HUES64 (cell line): ENCODE results near the gene FAM20A.

ENCODE experiments used
- H3K27ac ChIP-seq: 2 replicates; pipeline ENCODE4 v1.7.0; 2013; ENCODE audit warnings: low read depth, low read length, inconsistent platforms
- H3K27me3 ChIP-seq: 2 replicates; pipeline ENCODE4 v1.6.1; 2013; ENCODE audit warnings: mild to moderate bottlenecking, low read length; ENCODE audit not compliant: insufficient read depth
- H3K36me3 ChIP-seq: 2 replicates; pipeline ENCODE4 v1.6.1; 2013; ENCODE audit warnings: mild to moderate bottlenecking, low read length; ENCODE audit not compliant: insufficient read depth
- H3K4me1 ChIP-seq: 2 replicates; pipeline ENCODE4 v1.6.1; 2013; ENCODE audit warnings: mild to moderate bottlenecking, low read length, moderate library complexity; ENCODE audit not compliant: insufficient read depth
- H3K4me3 ChIP-seq: 2 replicates; pipeline ENCODE4 v1.5.1; 2013; ENCODE audit warnings: mild to moderate bottlenecking, low read length, moderate library complexity
- H3K9ac ChIP-seq: 2 replicates; pipeline ENCODE4 v1.6.1; 2013; ENCODE audit warnings: mild to moderate bottlenecking, low read depth, low read length
- H3K9me3 ChIP-seq: 2 replicates; pipeline ENCODE4 v1.6.1; 2013; ENCODE audit warnings: low read depth, low read length; ENCODE audit not compliant: insufficient read depth
- WGBS: fragments of 150-250, 120-280 bp; methylation state at CpG from one replicate; pipeline ENCODE4 v1.1.7; 2013; ENCODE audit warnings: missing lambda C conversion rate; 5-methylcytosine and 5-hydroxymethylcytosine counted together

FAM20A gene

GRCh38 chr17:68516732-68517131, 84.4 kb downstream of the FAM20A start:
- Histone ChIP-seq H3K4me3 (no peak overlapping the region), H3K36me3 (peaks cover 67% of the 10 kb centered on the region), H3K4me1 (peaks cover 18% of the 10 kb centered on the region), H3K27me3 (no peaks in the 10 kb centered on the region), H3K9ac (no peak overlapping the region), H3K27ac (no peak overlapping the region), H3K9me3 (peaks cover 23% of the 10 kb centered on the region)
- 97% methylated on average over 1 of the region's 1 CpG for WGBS

DNA sequence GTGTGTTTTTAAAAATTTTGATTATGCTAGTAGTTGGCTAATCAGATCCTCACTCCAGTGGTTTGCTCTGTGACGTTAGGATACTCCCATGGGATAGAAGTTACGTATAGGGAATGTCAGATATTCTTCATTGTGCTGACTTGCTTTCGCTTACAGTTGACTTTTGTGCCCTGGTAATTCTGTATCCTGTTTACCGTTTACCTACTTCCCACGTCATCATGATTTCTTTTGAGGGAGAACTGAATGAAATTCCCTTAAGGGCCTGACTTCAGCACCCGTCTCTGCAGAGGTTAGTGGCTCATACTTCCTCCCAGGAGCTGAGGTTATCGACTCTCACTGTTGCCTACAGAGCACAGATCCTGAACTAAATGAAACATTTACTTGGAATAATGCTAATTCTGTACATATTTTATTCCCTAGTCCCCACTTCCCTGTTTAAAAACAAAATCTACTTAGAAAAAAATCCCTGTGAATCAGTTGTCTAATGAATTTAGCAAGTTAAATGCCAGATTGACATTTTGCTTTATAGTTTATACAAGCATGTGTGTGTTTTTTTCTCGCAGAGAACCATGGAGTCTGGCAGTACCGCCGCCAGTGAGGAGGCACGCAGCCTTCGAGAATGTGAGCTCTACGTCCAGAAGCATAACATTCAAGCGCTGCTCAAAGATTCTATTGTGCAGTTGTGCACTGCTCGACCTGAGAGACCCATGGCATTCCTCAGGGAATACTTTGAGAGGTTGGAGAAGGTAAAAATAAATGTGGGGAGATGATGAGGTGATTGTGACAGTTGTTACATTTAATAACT, 86.1 kb downstream of the FAM20A start:
- Histone ChIP-seq H3K4me1 (peaks cover 24% of the 10 kb centered on the region), H3K4me3 (peak overlapping the region; percentile 85), H3K36me3 (peaks cover 55% of the 10 kb centered on the region), H3K9ac (no peak overlapping the region), H3K9me3 (peaks cover 23% of the 10 kb centered on the region), H3K27me3 (no peaks in the 10 kb centered on the region), H3K27ac (no peak overlapping the region)
- WGBS = 89% methylated on average over 15 of the region's 15 CpGs

GRCh38 chr17:68513932-68514331, 87.2 kb downstream of the FAM20A start:
- Histone ChIP-seq H3K27ac (no peak overlapping the region), H3K9me3 (peaks cover 23% of the 10 kb centered on the region), H3K4me3 (peak overlapping the region; percentile 85), H3K36me3 (peaks cover 44% of the 10 kb centered on the region), H3K4me1 (peaks cover 24% of the 10 kb centered on the region), H3K9ac (peak overlapping the region; percentile 22; the same call in 1 of the 2 replicates), H3K27me3 (no peaks in the 10 kb centered on the region)
- 39% methylated on average over 3 of the region's 3 CpGs for WGBS

- peak overlapping the region; percentile 85 for H3K4me3 ChIP-seq
- peaks cover 35% of the 10 kb centered on the region for H3K36me3 ChIP-seq
- WGBS = under 1% methylated on average over 20 of the region's 20 CpGs
- H3K27me3 ChIP-seq = no peaks in the 10 kb centered on the region
- H3K27ac ChIP-seq = peak overlapping the region; percentile 99
- H3K9ac ChIP-seq = peak overlapping the region; percentile 90
- H3K4me1 ChIP-seq = peaks cover 24% of the 10 kb centered on the region
- H3K9me3 ChIP-seq = peaks cover 19% of the 10 kb centered on the region
Observed at GRCh38 chr17:68512960-68513474, 88.2 kb downstream of the FAM20A start.

DNA sequence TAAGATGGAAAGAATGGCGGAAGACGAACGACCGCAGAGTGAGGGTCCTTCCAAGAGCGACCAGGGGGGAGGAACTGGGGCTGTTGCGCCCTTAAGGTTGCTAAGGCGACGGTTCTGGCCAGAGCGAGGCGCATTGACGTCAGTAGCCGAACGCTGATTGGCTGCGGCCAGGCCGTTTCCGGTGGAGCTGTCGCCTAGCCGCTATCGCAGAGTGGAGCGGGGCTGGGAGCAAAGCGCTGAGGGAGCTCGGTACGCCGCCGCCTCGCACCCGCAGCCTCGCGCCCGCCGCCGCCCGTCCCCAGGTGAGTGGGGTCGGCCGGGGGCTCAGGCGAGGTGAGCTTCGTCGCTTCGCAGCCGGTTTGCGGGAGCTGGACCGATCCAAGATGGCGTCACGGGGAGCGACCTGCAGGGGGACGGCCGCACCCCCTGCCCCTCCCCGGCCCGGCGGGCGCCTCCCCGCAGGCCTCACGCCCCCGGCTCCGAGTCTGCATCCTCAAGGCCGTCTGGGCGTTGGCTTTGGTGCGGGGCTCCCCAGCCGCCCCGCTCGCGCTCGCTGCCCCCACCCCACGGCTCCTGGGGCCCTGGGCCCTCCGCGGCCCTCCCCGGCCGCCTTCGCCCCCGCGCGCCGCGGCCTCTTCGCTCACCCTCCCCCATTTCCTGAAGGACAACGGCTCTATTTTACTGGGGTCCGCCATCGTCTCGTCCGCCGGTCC, 88.8 kb downstream of the FAM20A start, which contains the start of gene PRKAR1A:
Gene PRKAR1A, plus strand, starts transcription at position 184 of the 713 bp plus-strand sequence. CDS start 2,970 bp downstream, outside the sequence.
- peak within 1 kb of the TSS; percentile 99 for H3K27ac ChIP-seq

DNA sequence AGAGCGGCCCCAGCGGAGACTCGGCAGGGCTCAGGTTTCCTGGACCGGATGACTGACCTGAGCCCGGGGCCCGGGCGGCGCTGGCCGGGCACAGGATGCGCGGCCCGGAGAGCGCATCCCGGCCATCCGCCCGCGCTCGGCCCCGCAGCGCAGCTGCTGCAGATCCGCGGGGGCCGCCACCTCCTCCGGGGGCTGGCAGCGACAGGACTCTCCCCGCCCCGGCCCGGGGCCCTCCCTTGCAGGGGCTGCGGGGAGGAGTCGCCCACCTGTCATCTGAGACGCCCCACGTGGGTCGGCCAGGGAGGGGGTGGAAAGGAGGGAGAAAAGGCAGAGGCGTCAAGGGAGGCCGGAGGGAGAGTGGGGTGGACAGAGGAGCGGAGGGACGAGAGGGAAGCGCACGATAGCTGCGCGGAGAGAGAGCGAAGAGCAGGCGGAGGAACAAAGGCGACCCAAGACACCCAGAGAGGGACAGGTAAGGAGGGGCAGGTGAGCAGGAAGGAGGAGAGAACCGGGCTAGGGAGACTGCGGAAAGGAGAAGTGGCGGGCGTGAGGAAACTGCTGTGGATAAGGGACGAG, 89.4 kb downstream of the FAM20A start:
- under 1% methylated on average over 48 of the region's 49 CpGs for WGBS

More for the DNA sequence above, 88.8 kb downstream of the FAM20A start, which contains the start of gene PRKAR1A:
- Histone ChIP-seq H3K4me1 (peaks cover 24% of the 10 kb centered on the region), H3K9me3 (peaks cover 12% of the 10 kb centered on the region), H3K9ac (peak within 1 kb of the TSS; percentile 90), H3K36me3 (peaks cover 29% of the 10 kb centered on the region), H3K27me3 (no peaks in the 10 kb centered on the region), H3K4me3 (peak within 1 kb of the TSS; percentile 85)
- WGBS = under 1% methylated on average over 81 of the region's 81 CpGs

GRCh38 chr17:68511254-68511670, 89.9 kb downstream of the FAM20A start:
- Histone ChIP-seq H3K9ac (peak overlapping the region; percentile 90), H3K36me3 (peaks cover 17% of the 10 kb centered on the region), H3K27ac (peak overlapping the region; percentile 99), H3K27me3 (no peaks in the 10 kb centered on the region), H3K9me3 (peaks cover 4% of the 10 kb centered on the region; the same call in 1 of the 2 replicates), H3K4me1 (peaks cover 24% of the 10 kb centered on the region), H3K4me3 (peak overlapping the region; percentile 85)
- WGBS = 8% methylated on average over 9 of the region's 10 CpGs

More for the DNA sequence above, 89.4 kb downstream of the FAM20A start:
- H3K9ac ChIP-seq = peak overlapping the region; percentile 90
- peak overlapping the region; percentile 99 for H3K27ac ChIP-seq
- peaks cover 6% of the 10 kb centered on the region for H3K9me3 ChIP-seq
- peaks cover 22% of the 10 kb centered on the region for H3K36me3 ChIP-seq
- peaks cover 24% of the 10 kb centered on the region for H3K4me1 ChIP-seq
- no peaks in the 10 kb centered on the region for H3K27me3 ChIP-seq
- peak overlapping the region; percentile 85 for H3K4me3 ChIP-seq

GRCh38 chr17:68509141-68510057, 91.8 kb downstream of the FAM20A start:
- no peak overlapping the region for H3K27ac ChIP-seq
- peaks cover 15% of the 10 kb centered on the region for H3K4me1 ChIP-seq
- H3K9ac ChIP-seq = no peak overlapping the region
- WGBS = 85% methylated on average over 9 of the region's 9 CpGs
- H3K9me3 ChIP-seq = no peaks in the 10 kb centered on the region
- H3K36me3 ChIP-seq = no peaks in the 10 kb centered on the region
- no peaks in the 10 kb centered on the region for H3K27me3 ChIP-seq
- no peak overlapping the region for H3K4me3 ChIP-seq

DNA sequence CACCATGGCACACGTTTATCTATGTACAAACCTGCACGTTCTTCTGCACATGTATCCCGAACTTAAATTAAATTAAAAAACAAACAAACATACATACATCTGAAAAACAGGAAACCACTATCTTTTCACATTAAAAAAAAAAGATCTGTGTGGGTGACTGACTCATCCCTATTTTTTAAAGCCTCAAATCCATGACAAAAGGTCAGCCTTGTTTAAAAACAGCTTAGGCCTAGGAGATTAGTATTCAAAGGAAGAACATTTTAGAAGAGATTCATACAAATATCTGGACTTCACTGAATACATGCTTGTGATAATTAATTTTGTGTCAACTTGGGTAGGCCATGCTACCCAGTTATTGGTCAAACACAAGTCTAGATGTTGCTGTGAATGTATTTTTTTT, 93.6 kb downstream of the FAM20A start:
- no peak overlapping the region for H3K4me3 ChIP-seq
- 84% methylated on average over 3 of the region's 3 CpGs for WGBS
- H3K9me3 ChIP-seq = no peaks in the 10 kb centered on the region
- no peaks in the 10 kb centered on the region for H3K27me3 ChIP-seq
- H3K4me1 ChIP-seq = peaks cover 6% of the 10 kb centered on the region
- no peak overlapping the region for H3K9ac ChIP-seq
- H3K36me3 ChIP-seq = no peaks in the 10 kb centered on the region
- H3K27ac ChIP-seq = no peak overlapping the region

- Histone ChIP-seq H3K9ac (no peak overlapping the region), H3K9me3 (no peaks in the 10 kb centered on the region), H3K36me3 (no peaks in the 10 kb centered on the region), H3K27ac (no peak overlapping the region), H3K27me3 (no peaks in the 10 kb centered on the region), H3K4me3 (no peak overlapping the region), H3K4me1 (peaks cover 2% of the 10 kb centered on the region)
- 86% methylated on average over 1 of the region's 1 CpG for WGBS
Observed at GRCh38 chr17:68505951-68506350, 95.2 kb downstream of the FAM20A start.
